OCI-LY1 (cell line): ENCODE measurements around the gene FRS2.

Experiments used
- CTCF ChIP-seq: fragments of 200-600 bp; sonication (generic), shearing (Covaris generic); IDR thresholded peaks from 2 replicates; pipeline ENCODE4 v1.5.1; 2017; ENCODE audit warnings: mild to moderate bottlenecking, antibody characterized with exemption, low read length, moderate library complexity, mixed read lengths
- EZH2 ChIP-seq: fragments of 200-600 bp; sonication (generic), shearing (Covaris generic); IDR thresholded peaks from 2 replicates; pipeline ENCODE4 v1.8.0; 2017; ENCODE audit warnings: borderline replicate concordance, mixed run types, mild to moderate bottlenecking, antibody characterized with exemption, low read length, moderate library complexity, mixed read lengths

DNA sequence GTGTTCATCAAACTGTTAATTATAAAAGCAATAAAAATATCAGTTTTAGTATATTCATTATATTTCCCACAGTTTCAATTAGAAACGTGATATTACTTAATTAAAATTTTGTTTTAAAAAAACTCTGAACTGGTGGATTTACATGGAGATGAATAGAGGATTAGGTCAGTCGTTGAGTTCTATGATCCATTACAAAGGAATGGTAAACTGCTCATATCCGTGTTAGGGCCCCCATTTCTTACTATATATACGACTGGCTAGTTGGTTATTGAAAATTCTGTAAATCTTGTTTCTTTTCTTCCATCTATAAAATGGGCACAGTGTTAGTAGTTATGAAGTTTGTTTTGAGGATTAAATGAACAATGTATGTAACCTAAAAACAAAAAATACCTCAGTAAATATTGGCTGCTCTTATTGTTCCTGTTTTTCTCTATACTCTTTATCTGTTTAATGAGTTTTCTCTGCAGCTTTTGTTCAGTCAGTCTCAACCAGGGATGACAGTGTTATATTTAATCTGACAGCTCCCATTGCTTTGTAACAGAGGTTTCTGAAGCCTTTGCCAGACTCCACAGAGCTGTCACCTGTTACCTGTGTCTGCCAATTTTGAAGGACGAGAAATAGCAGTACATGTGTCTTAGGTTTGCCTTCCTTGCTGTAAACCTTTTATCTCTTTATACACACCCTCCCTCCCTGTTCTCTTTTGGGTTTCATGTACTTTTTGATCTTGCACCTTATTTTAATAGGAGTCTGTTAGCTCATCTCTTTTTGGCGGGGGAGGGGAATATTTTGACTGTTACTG lies 41.5 kb downstream of the FRS2 start:
- TF ChIP-seq CTCF (no peak), EZH2 (no peak)
